HK-2 (cell line): ENCODE measurements around the gene GPAM.
A peak's percentile ranks its signal among the peaks of the same experiment; 100 is the strongest.

Experiments used
- DNase-seq: peaks from one replicate; pipeline ENCODE4 v3.0.0-alpha.2; 2018; ENCODE audit not compliant: unreplicated experiment

GPAM gene

GRCh38 chr10:112184052-112184371 lies 447 bp upstream of the GPAM start:
- DNase-seq, result no peak

- DNase-seq, result no peak
These were observed 709 bp downstream of the GPAM start for GRCh38 chr10:112182784-112183328.

- DNase-seq, result no peak
These were observed 6.3 kb downstream of the GPAM start for GRCh38 chr10:112177247-112177646.

GRCh38 chr10:112176543-112176942 lies 7.0 kb downstream of the GPAM start:
- DNase-seq, result no peak

- DNase-seq, result no peak
These were observed 8.2 kb downstream of the GPAM start for GRCh38 chr10:112175409-112175808.

GRCh38 chr10:112173206-112173605 lies 10.4 kb downstream of the GPAM start:
- no peak for DNase-seq

GRCh38 chr10:112168733-112169132 lies 14.8 kb downstream of the GPAM start:
- no peak for DNase-seq

- no peak for DNase-seq
These were observed 16.8 kb downstream of the GPAM start for GRCh38 chr10:112166800-112167199.

GRCh38 chr10:112161757-112162518 lies 21.6 kb downstream of the GPAM start:
- DNase-seq, result no peak

- DNase-seq, result no peak
These were observed 22.7 kb downstream of the GPAM start for GRCh38 chr10:112160834-112161233.

- DNase-seq, result no peak
These were observed 24.1 kb downstream of the GPAM start for GRCh38 chr10:112159469-112159868.

GRCh38 chr10:112151524-112152039 lies 32.0 kb downstream of the GPAM start:
- no peak for DNase-seq

GRCh38 chr10:112148331-112148730 lies 35.2 kb downstream of the GPAM start:
- DNase-seq, result peak; percentile 14

GRCh38 chr10:112146799-112147198 lies 36.8 kb downstream of the GPAM start:
- DNase-seq, result no peak

GRCh38 chr10:112145263-112145662 lies 38.3 kb downstream of the GPAM start:
- no peak for DNase-seq

- no peak for DNase-seq
These were observed 40.1 kb downstream of the GPAM start for GRCh38 chr10:112143420-112143819.

GRCh38 chr10:112141292-112141691 lies 42.3 kb downstream of the GPAM start:
- no peak for DNase-seq

- DNase-seq, result peak; percentile 67
These were observed 43.2 kb downstream of the GPAM start for GRCh38 chr10:112140110-112140970.

GRCh38 chr10:112139176-112139575 lies 44.4 kb downstream of the GPAM start:
- no peak for DNase-seq

GRCh38 chr10:112137154-112137987 lies 46.2 kb downstream of the GPAM start:
- DNase-seq, result peak; percentile 86

GRCh38 chr10:112136486-112137153 lies 46.9 kb downstream of the GPAM start:
- no peak for DNase-seq
